Karpas-422 (cell line): Measurements from ENCODE around the gene KIAA1671. TPM values are rescaled to one million over a fixed set of nuclear protein-coding genes. Genes with fewer than 3 reads are reported as not detected.

ENCODE experiments used
- DNase-seq: peaks from one replicate; pipeline ENCODE4 v3.0.0-alpha.2; 2015
- H2AFZ ChIP-seq: fragments of 200-600 bp; sonication (generic); 2 replicates; pipeline ENCODE4 v1.6.1; 2014; ENCODE audit warnings: antibody characterized with exemption, low read length, mixed read lengths
- H3K27ac ChIP-seq: fragments of 200-600 bp; sonication (generic); 2 replicates; pipeline ENCODE4 v1.5.1; 2014; ENCODE audit warnings: mild to moderate bottlenecking, low read length, moderate library complexity
- H3K27me3 ChIP-seq: fragments of 200-600 bp; sonication (generic); 2 replicates; pipeline ENCODE4 v1.6.1; 2014; ENCODE audit warnings: low read length, mixed read lengths
- H3K36me3 ChIP-seq: fragments of 200-600 bp; sonication (generic); 2 replicates; pipeline ENCODE4 v1.6.1; 2014; ENCODE audit warnings: low read length, mixed read lengths; ENCODE audit not compliant: insufficient read depth
- H3K4me1 ChIP-seq: fragments of 200-600 bp; sonication (generic); 2 replicates; pipeline ENCODE4 v1.6.1; 2014; ENCODE audit warnings: mild to moderate bottlenecking, low read length, mixed read lengths
- H3K4me2 ChIP-seq: fragments of 200-600 bp; sonication (generic); 2 replicates; pipeline ENCODE4 v1.6.1; 2014; ENCODE audit warnings: low read length, low read depth, mild to moderate bottlenecking; ENCODE audit not compliant: poor library complexity, severe bottlenecking
- H3K4me3 ChIP-seq: fragments of 200-600 bp; sonication (generic); 2 replicates; pipeline ENCODE4 v1.5.1; 2014; ENCODE audit warnings: mild to moderate bottlenecking, antibody characterized with exemption, low read length, mixed read lengths
- H3K79me2 ChIP-seq: fragments of 200-600 bp; sonication (generic); 2 replicates; pipeline ENCODE4 v1.6.1; 2014; ENCODE audit warnings: mild to moderate bottlenecking, low read length, mixed read lengths
- H3K9ac ChIP-seq: fragments of 200-600 bp; sonication (generic); 2 replicates; pipeline ENCODE4 v1.6.0; 2014; ENCODE audit warnings: low read length
- H3K9me2 ChIP-seq: fragments of 200-600 bp; sonication (generic), shearing (Covaris generic); replicated peaks from 2 replicates; pipeline ENCODE4 v1.6.0; 2014; ENCODE audit warnings: mild to moderate bottlenecking, low read length, moderate library complexity; ENCODE audit not compliant: insufficient read depth
- H3K9me3 ChIP-seq: fragments of 300-700, 200-600 bp; sonication (generic); 2 replicates; pipeline ENCODE4 v1.6.1; 2014; ENCODE audit warnings: low read length, mixed read lengths
- H4K20me1 ChIP-seq: fragments of 200-600 bp; sonication (generic); 2 replicates; pipeline ENCODE4 v1.6.1; 2014; ENCODE audit warnings: mild to moderate bottlenecking, antibody characterized with exemption, low read length, low read depth; ENCODE audit not compliant: insufficient read depth
- total RNA-seq: library from RNA; depleted of rRNA; stranded (reverse); fragments of >200 nt; shearing (Covaris generic); gene quantifications from 2 replicates; pipeline ENCODE4 v1.2.3, GENCODE V29; 2014; ENCODE audit warnings: low replicate concordance

The KIAA1671 gene
- total RNA-seq, 1 experiment from 2014 or later: not detected

DNA sequence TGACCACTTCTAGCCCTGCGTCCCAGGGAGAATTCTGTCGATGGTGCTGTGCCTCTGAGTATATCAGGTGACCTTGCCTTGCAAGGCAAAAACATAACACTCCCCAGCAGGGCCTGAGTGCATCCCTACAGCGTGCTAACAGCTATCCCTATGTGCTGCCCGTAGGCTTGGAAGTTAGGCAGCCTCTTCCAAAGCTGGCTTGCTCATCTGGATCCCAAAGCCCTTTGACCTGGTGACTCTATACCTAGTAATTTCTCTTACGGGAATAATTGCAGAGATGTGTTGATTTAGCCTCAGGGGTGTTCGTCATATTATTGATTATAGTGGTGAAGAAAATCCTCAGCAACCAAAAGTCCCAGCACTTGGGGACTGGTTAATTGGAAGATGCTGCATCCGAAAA lies 214.6 kb downstream of the KIAA1671 start:
- Histone ChIP-seq H4K20me1 (no peaks in the 10 kb centered on the region), H3K27ac (no peak overlapping the region), H3K4me1 (no peaks in the 10 kb centered on the region), H3K4me3 (no peak overlapping the region), H3K27me3 (no peaks in the 10 kb centered on the region), H3K36me3 (no peaks in the 10 kb centered on the region), H3K4me2 (no peak overlapping the region), H3K9ac (no peak overlapping the region), H3K9me3 (no peaks in the 10 kb centered on the region), H3K9me2 (no peaks in the 10 kb centered on the region), H3K79me2 (no peaks in the 10 kb centered on the region), H2AFZ (no peak overlapping the region)
- DNase-seq: no peak

DNA sequence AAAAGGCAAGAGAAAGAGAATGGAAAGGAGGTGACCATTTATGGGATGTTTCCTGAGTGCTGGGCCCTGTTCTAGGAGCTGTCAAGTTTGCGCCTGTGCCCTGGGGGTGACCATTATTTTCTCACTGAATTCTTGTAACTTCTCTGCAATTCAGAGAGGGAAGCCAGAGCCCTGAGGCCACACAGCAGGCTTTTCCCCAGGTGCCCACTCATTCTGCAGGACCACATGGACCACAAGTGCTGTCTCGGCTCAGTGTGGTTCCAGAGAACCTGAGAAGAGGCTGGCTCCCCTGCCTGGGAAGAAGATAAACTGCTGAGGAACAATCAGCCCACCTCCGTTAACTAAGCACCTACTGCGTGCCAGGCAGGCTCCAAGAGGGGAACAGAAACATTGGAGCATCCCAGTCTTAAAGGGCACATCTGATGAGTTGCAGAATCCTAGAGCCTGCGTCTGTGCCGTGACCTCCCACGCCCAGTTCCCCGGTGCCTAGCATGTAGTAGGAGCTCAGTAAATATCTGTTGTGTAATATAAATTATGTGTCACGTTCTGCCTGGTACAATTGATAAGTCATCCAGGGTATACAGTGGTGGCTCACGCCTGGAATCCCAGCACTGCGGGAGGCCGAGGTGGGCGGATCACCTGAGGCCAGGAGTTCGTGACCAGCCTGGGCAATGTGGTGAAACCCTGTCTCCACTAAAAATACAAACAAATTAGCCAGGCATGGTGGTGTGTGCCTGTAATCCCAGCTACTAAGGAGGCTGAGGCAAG lies 215.5 kb downstream of the KIAA1671 start:
- no peak for DNase-seq
- Histone ChIP-seq H3K4me1 (no peaks in the 10 kb centered on the region), H3K9ac (no peak overlapping the region), H3K36me3 (no peaks in the 10 kb centered on the region), H3K9me2 (no peaks in the 10 kb centered on the region), H3K4me2 (no peak overlapping the region), H3K9me3 (no peaks in the 10 kb centered on the region), H2AFZ (no peak overlapping the region), H4K20me1 (no peaks in the 10 kb centered on the region), H3K27me3 (no peaks in the 10 kb centered on the region), H3K27ac (no peak overlapping the region), H3K79me2 (no peaks in the 10 kb centered on the region), H3K4me3 (no peak overlapping the region)

DNA sequence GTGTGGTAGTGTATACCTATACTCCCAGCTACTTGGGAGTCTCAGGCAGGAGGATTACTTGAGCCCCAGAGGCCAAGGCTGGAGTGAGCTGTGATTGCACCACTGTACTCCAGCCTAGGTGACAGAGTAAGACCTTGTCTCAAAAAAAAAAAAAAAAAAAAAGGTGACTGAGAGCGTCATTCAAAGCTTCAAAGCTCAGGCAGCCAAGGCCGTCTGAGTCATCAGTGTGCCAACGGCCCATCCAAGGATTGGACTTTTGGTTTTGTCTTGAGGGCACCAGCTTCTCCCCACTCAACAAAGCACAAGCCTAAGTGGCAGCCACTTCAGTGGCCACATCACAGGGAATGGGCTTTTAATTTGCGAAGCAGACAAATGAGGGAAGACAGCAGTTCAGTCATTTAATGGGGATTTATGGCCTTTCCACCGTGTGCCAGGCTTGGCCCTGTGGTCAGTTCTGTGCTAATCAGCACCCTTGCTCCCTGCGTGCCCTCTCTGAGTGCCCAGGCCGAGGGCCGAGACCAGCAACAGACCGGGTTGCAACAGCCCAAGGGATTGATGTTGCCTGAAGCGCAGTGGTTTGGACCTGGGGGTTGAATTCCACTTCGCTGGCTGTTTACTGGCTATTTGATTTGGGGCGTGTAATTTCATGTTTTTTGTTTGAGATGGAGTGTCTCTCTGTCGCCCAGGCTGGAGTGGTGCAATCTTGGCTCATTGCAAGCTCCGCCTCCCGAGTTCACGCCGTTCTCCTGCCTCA lies 216.9 kb downstream of the KIAA1671 start:
- Histone ChIP-seq H3K4me2 (no peak overlapping the region), H3K9me3 (no peaks in the 10 kb centered on the region), H3K27me3 (no peaks in the 10 kb centered on the region), H3K27ac (no peak overlapping the region), H3K9ac (no peak overlapping the region), H3K4me1 (no peaks in the 10 kb centered on the region), H2AFZ (no peak overlapping the region), H3K79me2 (no peaks in the 10 kb centered on the region), H3K36me3 (no peaks in the 10 kb centered on the region), H3K4me3 (no peak overlapping the region), H3K9me2 (no peaks in the 10 kb centered on the region), H4K20me1 (no peaks in the 10 kb centered on the region)
- DNase-seq: no peak

DNA sequence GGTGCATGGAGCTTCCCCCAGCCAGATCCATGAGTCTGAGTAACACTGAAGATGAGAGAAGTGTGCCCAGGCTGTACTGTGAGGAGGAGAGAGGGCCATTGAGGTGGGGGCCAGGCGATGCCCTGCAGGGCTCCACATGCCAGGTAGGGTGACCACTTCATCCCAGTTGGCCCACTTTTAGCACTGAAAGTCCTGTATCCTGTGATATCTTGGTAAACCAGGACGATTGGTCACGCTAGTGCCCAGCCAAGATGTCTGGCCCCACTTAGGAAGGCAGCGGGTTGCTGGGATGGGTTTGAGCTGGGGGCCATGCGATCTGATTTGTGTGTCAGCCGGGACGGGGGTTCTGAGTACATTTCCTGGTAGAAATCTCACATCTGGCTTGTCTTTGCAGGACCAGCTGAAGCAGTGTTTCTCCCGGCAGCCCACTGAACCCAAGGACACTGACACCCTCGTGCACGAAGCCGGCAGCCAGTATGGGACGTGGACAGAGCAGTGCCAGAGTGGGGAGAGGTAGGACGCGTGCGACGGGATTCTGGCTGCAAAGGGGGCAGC lies 218.0 kb downstream of the KIAA1671 start:
- Histone ChIP-seq H3K4me1 (no peaks in the 10 kb centered on the region), H3K4me2 (no peak overlapping the region), H3K9me2 (no peaks in the 10 kb centered on the region), H3K27me3 (no peaks in the 10 kb centered on the region), H2AFZ (no peak overlapping the region), H3K36me3 (no peaks in the 10 kb centered on the region), H3K9ac (no peak overlapping the region), H3K4me3 (no peak overlapping the region), H3K9me3 (no peaks in the 10 kb centered on the region), H4K20me1 (no peaks in the 10 kb centered on the region), H3K27ac (no peak overlapping the region), H3K79me2 (no peaks in the 10 kb centered on the region)
- no peak for DNase-seq

DNA sequence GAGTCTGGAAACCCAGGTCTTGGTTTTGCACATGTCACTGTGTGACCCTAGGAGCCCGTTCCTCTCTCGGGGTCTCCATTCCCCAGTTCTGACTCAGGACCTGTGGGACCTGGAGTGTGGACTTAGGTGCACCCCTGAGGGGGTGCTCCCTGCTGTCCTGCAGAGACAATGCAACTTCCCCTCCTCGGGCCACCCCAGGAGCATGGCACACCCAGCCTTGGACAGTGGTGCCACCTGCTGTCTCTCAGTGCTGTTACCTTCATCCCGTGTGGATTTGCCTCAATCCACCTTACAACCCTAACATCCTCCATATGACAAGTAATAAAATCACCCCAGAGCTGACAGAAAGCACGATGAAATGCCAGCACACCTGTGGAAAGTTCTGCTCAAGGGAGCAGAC lies 219.6 kb downstream of the KIAA1671 start:
- Histone ChIP-seq H3K9ac (no peak overlapping the region), H3K9me3 (no peaks in the 10 kb centered on the region), H3K79me2 (no peaks in the 10 kb centered on the region), H3K4me3 (no peak overlapping the region), H3K36me3 (no peaks in the 10 kb centered on the region), H3K27ac (no peak overlapping the region), H3K27me3 (no peaks in the 10 kb centered on the region), H4K20me1 (no peaks in the 10 kb centered on the region), H2AFZ (no peak overlapping the region), H3K4me1 (no peaks in the 10 kb centered on the region), H3K9me2 (no peaks in the 10 kb centered on the region), H3K4me2 (no peak overlapping the region)
- peak; percentile 68 for DNase-seq

DNA sequence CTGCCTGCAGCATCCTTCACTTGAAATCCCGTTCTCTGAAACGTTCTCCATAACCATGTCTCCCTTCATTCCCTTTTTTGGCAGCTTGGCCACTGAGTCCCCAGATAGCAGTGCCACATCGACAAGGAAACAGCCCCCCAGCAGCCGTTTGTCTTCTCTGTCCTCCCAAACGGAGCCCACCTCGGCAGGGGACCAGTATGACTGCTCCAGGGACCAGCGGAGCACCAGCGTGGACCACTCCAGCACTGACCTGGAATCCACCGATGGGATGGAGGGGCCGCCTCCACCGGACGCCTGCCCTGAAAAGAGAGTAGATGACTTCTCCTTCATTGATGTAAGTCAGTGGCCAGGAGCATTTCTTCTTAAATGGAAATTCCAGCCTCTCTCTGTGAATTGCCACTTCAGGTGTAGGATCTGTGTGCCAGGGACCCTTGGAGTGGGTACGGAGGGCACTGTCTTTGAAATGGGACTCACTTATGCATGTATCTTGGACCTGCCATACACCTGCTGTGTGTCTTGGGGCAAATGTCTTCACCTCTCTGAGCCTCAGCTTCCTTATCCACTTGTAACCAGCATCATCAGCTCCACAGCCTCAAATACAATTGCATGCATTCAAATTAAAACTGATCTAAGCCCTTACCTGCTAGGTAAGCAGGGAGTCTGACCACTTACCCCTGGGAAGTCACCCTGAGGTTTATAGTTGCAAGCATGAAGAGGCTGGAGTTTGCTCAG lies 221.8 kb downstream of the KIAA1671 start:
- Histone ChIP-seq H4K20me1 (no peaks in the 10 kb centered on the region), H3K9ac (no peak overlapping the region), H2AFZ (no peak overlapping the region), H3K27ac (no peak overlapping the region), H3K36me3 (no peaks in the 10 kb centered on the region), H3K4me3 (no peak overlapping the region), H3K79me2 (no peaks in the 10 kb centered on the region), H3K9me2 (no peaks in the 10 kb centered on the region), H3K4me1 (no peaks in the 10 kb centered on the region), H3K9me3 (no peaks in the 10 kb centered on the region), H3K4me2 (no peak overlapping the region), H3K27me3 (no peaks in the 10 kb centered on the region)
- DNase-seq: no peak

DNA sequence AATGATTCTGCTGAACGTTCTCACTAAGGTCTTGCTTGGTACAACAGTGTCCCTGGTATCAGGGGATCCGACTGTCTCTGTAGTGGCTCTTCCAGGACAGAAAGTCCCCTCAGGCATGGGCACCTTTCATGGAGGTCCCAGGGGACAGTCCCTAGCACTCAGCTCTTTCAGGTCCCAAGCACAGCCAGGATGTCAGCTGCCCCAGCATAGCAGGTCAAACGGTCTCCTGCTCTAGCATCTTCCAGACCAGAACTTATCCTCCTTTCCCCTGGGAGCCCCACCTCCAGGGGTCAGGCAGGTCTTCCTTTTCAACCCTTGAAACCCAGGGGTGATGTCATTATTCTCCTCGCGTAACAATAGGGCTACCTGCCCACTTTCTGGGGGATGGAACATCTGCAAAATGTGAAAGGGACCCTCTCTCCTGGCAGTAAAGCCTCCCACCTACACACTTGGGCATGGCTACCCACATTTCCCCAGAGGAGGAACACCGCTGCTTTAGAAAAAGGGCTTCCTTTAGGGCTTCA lies 222.4 kb downstream of the KIAA1671 start:
- Histone ChIP-seq H3K79me2 (no peaks in the 10 kb centered on the region), H3K4me1 (no peaks in the 10 kb centered on the region), H3K9ac (no peak overlapping the region), H3K27me3 (no peaks in the 10 kb centered on the region), H3K9me3 (no peaks in the 10 kb centered on the region), H3K27ac (no peak overlapping the region), H3K4me2 (no peak overlapping the region), H3K9me2 (no peaks in the 10 kb centered on the region), H3K4me3 (no peak overlapping the region), H3K36me3 (no peaks in the 10 kb centered on the region), H2AFZ (no peak overlapping the region), H4K20me1 (no peaks in the 10 kb centered on the region)
- no peak for DNase-seq

DNA sequence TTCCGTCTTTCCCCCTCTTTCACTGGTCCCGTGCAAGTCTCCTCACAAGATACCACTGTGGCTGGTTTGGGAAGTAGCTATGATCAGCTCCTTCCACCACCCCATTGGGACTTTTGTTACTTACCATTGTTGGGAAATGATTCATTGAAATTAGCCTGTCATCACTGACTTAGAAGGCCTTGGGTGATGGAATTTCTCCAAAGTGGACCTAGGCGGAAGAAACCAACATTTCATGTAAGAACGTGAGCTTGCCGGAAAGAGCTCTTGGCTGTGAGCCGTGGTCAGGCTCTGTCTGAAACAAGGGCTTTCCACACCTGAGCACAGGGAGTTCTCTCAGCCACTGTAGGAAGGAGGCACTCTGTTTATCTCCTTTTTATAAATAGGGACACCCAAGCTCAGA lies 223.7 kb downstream of the KIAA1671 start:
- no peaks in the 10 kb centered on the region for H3K9me3 ChIP-seq
- H2AFZ ChIP-seq: no peak overlapping the region
- H3K9me2 ChIP-seq: no peaks in the 10 kb centered on the region
- H3K36me3 ChIP-seq: no peaks in the 10 kb centered on the region
- H4K20me1 ChIP-seq: no peaks in the 10 kb centered on the region
- no peaks in the 10 kb centered on the region for H3K27me3 ChIP-seq
- DNase-seq: no peak
- H3K4me2 ChIP-seq: no peak overlapping the region
- no peaks in the 10 kb centered on the region for H3K4me1 ChIP-seq
- H3K4me3 ChIP-seq: no peak overlapping the region
- H3K27ac ChIP-seq: no peak overlapping the region
- H3K79me2 ChIP-seq: no peaks in the 10 kb centered on the region
- H3K9ac ChIP-seq: no peak overlapping the region
